Keratinocyte (primary cell): Measurements from ENCODE around the gene SEZ6. TPM values are rescaled to one million over a fixed set of nuclear protein-coding genes. Genes with fewer than 3 reads are reported as not detected.

Experiments
- DNase-seq: peaks from one replicate; pipeline ENCODE4 v3.0.0-alpha.2; 2011; ENCODE audit warnings: low read depth, missing footprints, low spot score
- FAIRE-seq: peaks from 2 replicates; lab custom pipeline; 2011; peaks lifted over from hg19 to GRCh38; lab: Jason Lieb, UNC
- H2AFZ ChIP-seq: 2 replicates; pipeline ENCODE4 v1.6.0; 2012; ENCODE audit warnings: low read length, control low read depth, inconsistent platforms; ENCODE audit not compliant: control insufficient read depth
- H3K27ac ChIP-seq: 2 replicates; pipeline ENCODE4 v1.5.1; 2011; ENCODE audit warnings: low read length; ENCODE audit not compliant: control insufficient read depth, insufficient read depth
- H3K27me3 ChIP-seq: 3 replicates; pipeline ENCODE4 v1.6.0; 2011; ENCODE audit warnings: low read length; ENCODE audit not compliant: control insufficient read depth, insufficient read depth; ENCODE audit errors: extremely low read depth
- H3K36me3 ChIP-seq, 2 experiments: 2 replicates in 1 of 2; 3 replicates in 1 of 2; pipeline ENCODE4 v1.5.1; 2011; ENCODE audit warnings: low read length in 2 of 2, mild to moderate bottlenecking in 1 of 2; ENCODE audit not compliant: control insufficient read depth in 2 of 2, insufficient read depth in 2 of 2; ENCODE audit errors: extremely low read depth in 1 of 2
- H3K4me1 ChIP-seq: 3 replicates; pipeline ENCODE4 v1.5.1; 2011; ENCODE audit warnings: low read length; ENCODE audit not compliant: control insufficient read depth, insufficient read depth; ENCODE audit errors: extremely low read depth
- H3K4me2 ChIP-seq: 3 replicates; pipeline ENCODE4 v1.6.0; 2011; ENCODE audit warnings: low read depth, low read length; ENCODE audit not compliant: control insufficient read depth, insufficient read depth; ENCODE audit errors: extremely low read depth
- H3K4me3 ChIP-seq, 3 experiments: fragments of 200-600 bp in 1 of 3; sonication (generic) in 1 of 3; 2 replicates in 2 of 3; 3 replicates in 1 of 3; pipeline ENCODE4 v1.5.1; 2011 to 2016; ENCODE audit warnings: low read length in 3 of 3, mild to moderate bottlenecking in 3 of 3, control low read depth in 2 of 3, inconsistent platforms in 1 of 3, low read depth in 1 of 3, mixed read lengths in 1 of 3, mixed run types in 1 of 3, moderate library complexity in 1 of 3; ENCODE audit not compliant: control insufficient read depth in 2 of 3, insufficient read depth in 2 of 3; ENCODE audit errors: extremely low read depth in 1 of 3
- H3K79me2 ChIP-seq: 2 replicates; pipeline ENCODE4 v1.6.0; 2012; ENCODE audit warnings: low read length; ENCODE audit not compliant: control insufficient read depth, insufficient read depth
- H3K9ac ChIP-seq: 3 replicates; pipeline ENCODE4 v1.6.0; 2011; ENCODE audit warnings: low read length; ENCODE audit not compliant: control insufficient read depth, insufficient read depth; ENCODE audit errors: extremely low read depth
- H3K9me1 ChIP-seq: 3 replicates; pipeline ENCODE4 v1.6.0; 2011; ENCODE audit warnings: low read length; ENCODE audit not compliant: control insufficient read depth, insufficient read depth; ENCODE audit errors: extremely low read depth
- H3K9me3 ChIP-seq: 2 replicates; pipeline ENCODE4 v1.5.1; 2012; ENCODE audit warnings: low read depth, low read length; ENCODE audit not compliant: control insufficient read depth
- H4K20me1 ChIP-seq: 3 replicates; pipeline ENCODE4 v1.6.0; 2011; ENCODE audit warnings: low read length; ENCODE audit not compliant: control insufficient read depth, insufficient read depth; ENCODE audit errors: extremely low read depth
- CTCF ChIP-seq, 3 experiments: IDR thresholded peaks in 1 of 3; conservative IDR thresholded peaks in 1 of 3; optimal IDR thresholded peaks in 1 of 3; 2 replicates in 2 of 3; 3 replicates in 1 of 3; pipeline versions ENCODE3 to v1.5.1; 2011; ENCODE audit warnings: low read length in 3 of 3, mild to moderate bottlenecking in 3 of 3, moderate library complexity in 2 of 3, control low read depth in 1 of 3, inconsistent platforms in 1 of 3; ENCODE audit not compliant: insufficient read depth in 2 of 3; ENCODE audit errors: extremely low read depth in 1 of 3
- EZH2 ChIP-seq: IDR thresholded peaks from one replicate; pipeline ENCODE4 v1.6.1; 2012; ENCODE audit warnings: inconsistent platforms, mild to moderate bottlenecking, low read length, moderate library complexity
- dilution Hi-C: fragments of 300-500 bp; cut with MboI; formaldehyde crosslinking; loops from one replicate; pipeline ENCODE4 v1.7.0; 2020; ENCODE audit warnings: low sequenced_read_pairs; ENCODE audit not compliant: extremely low pct_ligation_motif_present
- polyA plus RNA-seq, 5 experiments: library from polyadenylated mRNA; depleted of rRNA in 3 of 5; stranded (reverse) in 3 of 5; stranded (forward) in 1 of 5; unstranded in 1 of 5; fragments of >200 nt; gene quantifications; 1 replicate in 1 of 5; 2 replicates in 3 of 5; 3 replicates in 1 of 5; pipeline versions ENCODE4 v1.2.1 to v1.2.3, GENCODE V29; 2011 to 2012; ENCODE audit warnings: missing spikeins in 2 of 5, low read depth in 1 of 5, low replicate concordance in 1 of 5

SEZ6 gene
- polyA plus RNA-seq, 1 donor (not counting 4 experiments of a cell fraction or from before 2014, with no cell fraction given): not detected

- H2AFZ ChIP-seq: no peak overlapping the region
- no peaks in the 10 kb centered on the region for H3K36me3 ChIP-seq
- H4K20me1 ChIP-seq: no peaks in the 10 kb centered on the region
- H3K4me1 ChIP-seq: peaks cover 4% of the 10 kb centered on the region
- dilution Hi-C loops: no loop called here
- H3K9ac ChIP-seq: no peak overlapping the region
- no peaks in the 10 kb centered on the region for H3K9me3 ChIP-seq
- peaks cover 17% of the 10 kb centered on the region for H3K27me3 ChIP-seq
- H3K79me2 ChIP-seq: no peaks in the 10 kb centered on the region
- H3K4me3 ChIP-seq: no peak overlapping the region
- FAIRE-seq (no peak), DNase-seq (no peak)
- H3K9me1 ChIP-seq: no peaks in the 10 kb centered on the region
- no peak overlapping the region for H3K4me2 ChIP-seq
- TF ChIP-seq CTCF (optimal IDR thresholded peaks at IDR 0.05 in 1 of 3, IDR thresholded peaks at IDR 0.05 in 1 of 3, conservative IDR thresholded peaks at IDR 0.05 in 1 of 3; ENCODE audit: extremely low read depth in 1 of 3, insufficient read depth in 2 of 3, low read length in 3 of 3) (no peak), EZH2 (no peak)
- no peak overlapping the region for H3K27ac ChIP-seq
Measured at GRCh38 chr17:28963841-28964240, 42.0 kb downstream of the SEZ6 start.

GRCh38 chr17:28963055-28963611 is 42.7 kb downstream of the SEZ6 start:
- FAIRE-seq: no peak

More at GRCh38 chr17:28963055-28963611, 42.7 kb downstream of the SEZ6 start:
- Histone ChIP-seq H3K27me3 (peaks cover 10% of the 10 kb centered on the region), H3K9ac (no peak overlapping the region), H3K27ac (no peak overlapping the region), H3K36me3 (no peaks in the 10 kb centered on the region), H2AFZ (no peak overlapping the region), H3K9me3 (no peaks in the 10 kb centered on the region), H3K4me3 (no peak overlapping the region), H3K4me2 (no peak overlapping the region), H3K9me1 (no peaks in the 10 kb centered on the region), H3K4me1 (peaks cover 4% of the 10 kb centered on the region), H4K20me1 (no peaks in the 10 kb centered on the region), H3K79me2 (no peaks in the 10 kb centered on the region)
- dilution Hi-C loops: no loop called here
- no peak for DNase-seq
- TF ChIP-seq EZH2: no peak
- no peak for TF ChIP-seq CTCF (optimal IDR thresholded peaks at IDR 0.05 in 1 of 3, IDR thresholded peaks at IDR 0.05 in 1 of 3, conservative IDR thresholded peaks at IDR 0.05 in 1 of 3; ENCODE audit: extremely low read depth in 1 of 3, insufficient read depth in 2 of 3, low read length in 3 of 3)
